ENCODE measurements around the gene GNAS. TPM values are rescaled to one million over a fixed set of nuclear protein-coding genes. Genes with fewer than 3 reads are reported as not detected.

The GNAS gene
- total RNA-seq, 4 donors from 2014 or later: 334 to 513 (median 458) TPM

DNA sequence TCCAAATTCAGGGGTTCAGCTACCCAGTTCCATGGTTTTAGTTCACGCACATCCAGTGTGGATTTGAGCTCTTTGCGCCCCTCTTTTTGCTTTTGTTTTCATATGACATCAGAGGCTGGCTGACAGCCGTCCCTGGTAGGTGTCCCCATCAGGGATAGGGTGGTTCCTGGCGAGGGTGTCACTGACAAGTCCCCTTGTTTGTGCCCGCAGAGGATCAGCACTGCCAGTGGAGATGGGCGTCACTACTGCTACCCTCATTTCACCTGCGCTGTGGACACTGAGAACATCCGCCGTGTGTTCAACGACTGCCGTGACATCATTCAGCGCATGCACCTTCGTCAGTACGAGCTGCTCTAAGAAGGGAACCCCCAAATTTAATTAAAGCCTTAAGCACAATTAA, 58.0 kb downstream of the GNAS start:
- 92 to 93% methylated on average over 12 to 13 of the region's 14 CpGs for WGBS, 2 donors
- Histone ChIP-seq H3K9me3 (no peaks in the 10 kb centered on the region), H3K27ac (no peak overlapping the region), H3K27me3 (no peaks in the 10 kb centered on the region), H3K4me1 (peaks cover 14 to 38% (median 29%) of the 10 kb centered on the region in 3 donors), H3K36me3 (peaks cover 28 to 67% (median 40%) of the 10 kb centered on the region in 3 donors), H3K4me3 (no peak overlapping the region)
- no peak for DNase-seq
- intact Hi-C loops (cut with DNase I): no loop called here
- TF ChIP-seq POLR2A (IDR thresholded peaks at IDR 0.05): no peak
- TF ChIP-seq, protein P1, sequence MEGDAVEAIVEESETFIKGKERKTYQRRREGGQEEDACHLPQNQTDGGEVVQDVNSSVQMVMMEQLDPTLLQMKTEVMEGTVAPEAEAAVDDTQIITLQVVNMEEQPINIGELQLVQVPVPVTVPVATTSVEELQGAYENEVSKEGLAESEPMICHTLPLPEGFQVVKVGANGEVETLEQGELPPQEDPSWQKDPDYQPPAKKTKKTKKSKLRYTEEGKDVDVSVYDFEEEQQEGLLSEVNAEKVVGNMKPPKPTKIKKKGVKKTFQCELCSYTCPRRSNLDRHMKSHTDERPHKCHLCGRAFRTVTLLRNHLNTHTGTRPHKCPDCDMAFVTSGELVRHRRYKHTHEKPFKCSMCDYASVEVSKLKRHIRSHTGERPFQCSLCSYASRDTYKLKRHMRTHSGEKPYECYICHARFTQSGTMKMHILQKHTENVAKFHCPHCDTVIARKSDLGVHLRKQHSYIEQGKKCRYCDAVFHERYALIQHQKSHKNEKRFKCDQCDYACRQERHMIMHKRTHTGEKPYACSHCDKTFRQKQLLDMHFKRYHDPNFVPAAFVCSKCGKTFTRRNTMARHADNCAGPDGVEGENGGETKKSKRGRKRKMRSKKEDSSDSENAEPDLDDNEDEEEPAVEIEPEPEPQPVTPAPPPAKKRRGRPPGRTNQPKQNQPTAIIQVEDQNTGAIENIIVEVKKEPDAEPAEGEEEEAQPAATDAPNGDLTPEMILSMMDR (IDR thresholded peaks at IDR 0.05): no peak

DNA sequence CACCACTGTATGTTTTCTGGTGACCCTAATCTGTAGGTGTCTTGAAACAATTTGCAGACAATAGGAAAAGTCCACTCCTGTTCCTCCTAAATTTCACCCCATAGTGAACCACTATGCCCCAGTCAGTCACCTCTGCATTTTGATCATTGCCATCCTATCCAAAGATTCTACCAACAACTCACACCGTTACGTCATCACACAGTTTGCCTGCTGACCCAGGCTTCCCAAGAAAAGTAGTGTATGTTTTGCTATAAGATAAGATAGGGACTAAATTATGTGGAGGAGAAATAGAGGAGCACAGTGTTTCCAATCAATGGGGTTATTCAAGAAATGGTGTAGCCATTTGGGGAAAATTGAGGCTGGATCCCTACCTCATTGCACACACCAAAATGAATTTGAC, 58.8 kb downstream of the GNAS start:
- TF ChIP-seq, protein P1 (IDR thresholded peaks at IDR 0.05): no peak
- no peak for TF ChIP-seq POLR2A (IDR thresholded peaks at IDR 0.05)
- H3K4me3 ChIP-seq: no peak overlapping the region
- intact Hi-C loops (cut with DNase I): no loop called here
- 100% methylated on average over 2 of the region's 2 CpGs for WGBS, 2 donors
- H3K9me3 ChIP-seq: no peaks in the 10 kb centered on the region
- peaks cover 14 to 30% (median 27%) of the 10 kb centered on the region in 3 donors for H3K4me1 ChIP-seq
- H3K36me3 ChIP-seq: peaks cover 22 to 59% (median 31%) of the 10 kb centered on the region in 3 donors
- DNase-seq: no peak
- H3K27ac ChIP-seq: no peak overlapping the region
- no peaks in the 10 kb centered on the region for H3K27me3 ChIP-seq

DNA sequence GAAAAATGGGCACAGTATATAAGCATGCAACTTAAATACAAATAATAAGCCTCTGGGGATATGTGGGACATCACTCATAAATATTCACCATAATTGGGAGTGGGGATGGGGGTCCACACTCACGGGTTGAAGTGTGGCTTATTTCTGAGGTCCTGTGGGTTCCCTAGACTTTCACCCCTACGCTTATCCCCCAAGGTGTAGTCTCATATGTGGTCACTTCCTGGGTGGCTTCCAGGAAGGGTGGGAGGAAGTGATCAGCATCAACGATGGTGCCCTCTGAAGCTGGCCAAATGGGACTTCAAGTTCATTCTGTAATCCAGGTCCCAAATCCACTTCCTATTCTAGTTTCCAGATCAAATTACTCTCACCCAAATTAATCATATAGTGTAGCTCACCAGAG, 59.5 kb downstream of the GNAS start:
- TF ChIP-seq, protein P1 (IDR thresholded peaks at IDR 0.05): no peak
- TF ChIP-seq POLR2A (IDR thresholded peaks at IDR 0.05): no peak
- H3K4me1 ChIP-seq: peaks cover 9 to 23% (median 20%) of the 10 kb centered on the region in 3 donors
- no peaks in the 10 kb centered on the region for H3K9me3 ChIP-seq
- H3K27ac ChIP-seq: no peak overlapping the region
- H3K27me3 ChIP-seq: no peaks in the 10 kb centered on the region
- H3K36me3 ChIP-seq: peaks cover 22 to 52% (median 25%) of the 10 kb centered on the region in 3 donors
- no peak for DNase-seq
- intact Hi-C loops (cut with DNase I): no loop called here
- 61 to 65% methylated on average over 2 to 3 of the region's 3 CpGs for WGBS, 2 donors
- H3K4me3 ChIP-seq: no peak overlapping the region

DNA sequence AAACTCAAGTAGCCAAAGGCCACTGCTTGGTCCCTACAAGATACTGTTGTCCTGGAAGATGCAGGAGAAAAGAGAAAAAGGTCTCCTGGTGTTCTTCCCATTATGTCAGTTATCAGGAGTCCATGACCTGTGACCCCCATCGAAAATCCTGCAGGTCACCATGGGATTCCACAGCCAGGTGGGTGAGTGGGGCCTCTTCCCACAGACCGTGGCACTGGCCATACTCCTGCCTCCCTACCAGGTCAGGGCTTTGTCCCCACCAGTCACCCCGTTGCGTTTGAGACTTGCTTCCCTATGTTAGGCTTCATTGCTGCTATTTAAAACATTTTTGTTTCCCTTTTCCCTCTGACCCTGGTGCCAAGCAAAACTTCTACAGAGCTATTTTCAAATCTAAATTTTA, 60.6 kb downstream of the GNAS start:
- H3K27ac ChIP-seq: no peak overlapping the region
- DNase-seq: no peak
- H3K27me3 ChIP-seq: no peaks in the 10 kb centered on the region
- H3K36me3 ChIP-seq: peaks cover 22 to 42% (median 25%) of the 10 kb centered on the region in 3 donors
- H3K4me3 ChIP-seq: no peak overlapping the region
- no peak for TF ChIP-seq POLR2A (IDR thresholded peaks at IDR 0.05)
- TF ChIP-seq, protein P1 (IDR thresholded peaks at IDR 0.05): no peak
- no peaks in the 10 kb centered on the region for H3K9me3 ChIP-seq
- intact Hi-C loops (cut with DNase I): no loop called here
- WGBS, 2 donors: 86 to 91% methylated on average over 4 of the region's 4 CpGs
- H3K4me1 ChIP-seq: peaks cover 4 to 12% (median 9%) of the 10 kb centered on the region in 3 donors

DNA sequence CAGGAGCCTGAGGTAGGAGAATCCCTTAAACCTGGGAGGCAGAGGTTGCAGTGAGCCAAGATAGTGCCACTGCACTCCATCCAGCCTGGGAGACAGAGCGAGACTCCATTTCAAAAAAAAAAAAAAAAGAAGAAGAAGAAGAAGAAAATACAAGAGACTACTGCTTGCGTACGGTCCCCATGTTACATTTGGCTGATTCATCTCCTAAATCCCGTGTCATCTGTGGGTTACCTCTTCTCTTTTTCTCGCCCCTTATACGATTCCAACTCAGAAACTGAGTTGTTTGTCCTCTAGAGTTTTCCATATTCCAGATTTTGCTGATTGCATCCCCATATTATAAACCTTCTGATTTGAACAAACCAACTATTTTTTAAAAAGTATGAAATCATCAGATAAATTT, 66.1 kb downstream of the GNAS start:
- no peak for TF ChIP-seq POLR2A (IDR thresholded peaks at IDR 0.05)
- TF ChIP-seq, protein P1 (IDR thresholded peaks at IDR 0.05): no peak
- Histone ChIP-seq H3K27me3 (peaks cover 0 to 7% (median 0%) of the 10 kb centered on the region in 4 donors), H3K4me1 (no peaks in the 10 kb centered on the region), H3K27ac (no peak overlapping the region), H3K36me3 (no peaks in the 10 kb centered on the region), H3K9me3 (no peaks in the 10 kb centered on the region), H3K4me3 (no peak overlapping the region)
- WGBS, 2 donors: 79 to 80% methylated on average over 6 of the region's 6 CpGs
- intact Hi-C loops (cut with DNase I): no loop called here
- DNase-seq: no peak

Measured in esophagus squamous epithelium (tissue), 5 donors.